ENCODE measurements around the gene RPL18A.

The RPL18A gene

GRCh38 chr19:17866964-17867486 is 7.3 kb downstream of the RPL18A start:
- H3K9me3 ChIP-seq (ENCODE audit: control insufficient read depth, low read length) = no peaks in the 10 kb centered on the region
- no peak for DNase-seq
- no peak overlapping the region for H3K4me3 ChIP-seq (ENCODE audit: insufficient read depth, low read depth, low read length, poor library complexity, severe bottlenecking)
- peaks cover 28% of the 10 kb centered on the region for H3K36me3 ChIP-seq (ENCODE audit: control insufficient read depth, insufficient read depth, low read length)
- no peak overlapping the region for H3K27ac ChIP-seq (ENCODE audit: insufficient read depth, low read length, poor library complexity, severe bottlenecking)
- H3K27me3 ChIP-seq (replicated peaks; ENCODE audit: control insufficient read depth, insufficient read depth, low read length, poor library complexity, severe bottlenecking) = no peaks in the 10 kb centered on the region
- H3K4me1 ChIP-seq (ENCODE audit: control insufficient read depth, insufficient read depth, low read length, poor library complexity, severe bottlenecking) = peaks cover 7% of the 10 kb centered on the region

DNA sequence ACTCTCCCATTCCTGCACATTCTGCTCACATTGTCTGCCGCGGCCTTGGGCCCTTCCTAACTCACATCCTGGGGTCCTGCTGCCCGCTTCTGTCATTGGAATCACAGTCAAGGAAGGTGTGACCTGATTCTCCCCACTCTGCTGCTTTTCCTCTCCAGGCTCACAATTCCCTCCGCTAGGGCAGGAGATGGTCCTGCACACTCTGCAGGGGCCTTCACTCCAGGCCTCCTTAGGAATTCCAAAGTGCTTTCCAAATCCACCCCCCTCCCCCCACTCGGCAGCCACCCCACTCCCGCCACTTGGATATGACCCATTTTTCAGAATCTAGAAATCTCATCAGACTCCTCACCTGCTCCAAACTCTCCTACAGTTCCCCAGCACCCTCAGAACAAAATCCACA is 9.0 kb downstream of the RPL18A start:
- peaks cover 12% of the 10 kb centered on the region for H3K36me3 ChIP-seq (ENCODE audit: control insufficient read depth, insufficient read depth, low read length)
- no peaks in the 10 kb centered on the region for H3K9me3 ChIP-seq (ENCODE audit: control insufficient read depth, low read length)
- H3K4me1 ChIP-seq (ENCODE audit: control insufficient read depth, insufficient read depth, low read length, poor library complexity, severe bottlenecking) = peaks cover 18% of the 10 kb centered on the region
- DNase-seq = no peak
- H3K4me3 ChIP-seq (ENCODE audit: insufficient read depth, low read depth, low read length, poor library complexity, severe bottlenecking) = no peak overlapping the region
- no peaks in the 10 kb centered on the region for H3K27me3 ChIP-seq (replicated peaks; ENCODE audit: control insufficient read depth, insufficient read depth, low read length, poor library complexity, severe bottlenecking)
- no peak overlapping the region for H3K27ac ChIP-seq (ENCODE audit: insufficient read depth, low read length, poor library complexity, severe bottlenecking)

DNA sequence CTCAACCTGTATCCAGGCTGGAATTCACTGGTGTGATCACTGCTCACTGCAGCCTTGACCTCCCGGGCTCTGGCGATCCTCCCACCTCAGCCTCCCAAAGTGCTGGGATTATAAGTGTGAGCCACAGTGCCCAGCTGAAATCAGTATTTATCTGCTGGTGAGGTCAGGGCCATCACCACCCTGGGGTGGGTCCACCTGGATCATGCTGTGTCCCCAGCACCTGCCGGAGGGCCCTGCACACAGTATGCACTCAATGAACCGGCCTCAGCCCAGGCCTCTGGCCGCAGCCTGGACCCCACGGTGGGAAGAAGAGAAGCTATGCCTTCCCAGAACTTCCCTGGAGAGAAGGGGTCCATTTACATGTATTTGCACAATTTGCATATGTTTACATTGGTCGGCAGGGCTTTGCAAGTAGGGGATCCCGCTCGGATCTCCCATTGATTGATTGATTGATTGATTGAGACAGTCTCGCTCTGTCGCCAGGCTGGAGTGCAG is 9.5 kb downstream of the RPL18A start:
- no peaks in the 10 kb centered on the region for H3K27me3 ChIP-seq (replicated peaks; ENCODE audit: control insufficient read depth, insufficient read depth, low read length, poor library complexity, severe bottlenecking)
- H3K4me3 ChIP-seq (ENCODE audit: insufficient read depth, low read depth, low read length, poor library complexity, severe bottlenecking) = no peak overlapping the region

GRCh38 chr19:17871032-17871877 is 11.5 kb downstream of the RPL18A start:
- Histone ChIP-seq H3K36me3 (ENCODE audit: control insufficient read depth, insufficient read depth, low read length) (no peaks in the 10 kb centered on the region), H3K27ac (ENCODE audit: insufficient read depth, low read length, poor library complexity, severe bottlenecking) (no peak overlapping the region), H3K27me3 (replicated peaks; ENCODE audit: control insufficient read depth, insufficient read depth, low read length, poor library complexity, severe bottlenecking) (no peaks in the 10 kb centered on the region), H3K4me3 (ENCODE audit: insufficient read depth, low read depth, low read length, poor library complexity, severe bottlenecking) (peak overlapping the region; percentile 56), H3K9me3 (ENCODE audit: control insufficient read depth, low read length) (no peaks in the 10 kb centered on the region), H3K4me1 (ENCODE audit: control insufficient read depth, insufficient read depth, low read length, poor library complexity, severe bottlenecking) (peaks cover 22% of the 10 kb centered on the region)
- DNase-seq = no peak

More for the DNA sequence above, 9.5 kb downstream of the RPL18A start:
- Histone ChIP-seq H3K27ac (ENCODE audit: insufficient read depth, low read length, poor library complexity, severe bottlenecking) (no peak overlapping the region), H3K9me3 (ENCODE audit: control insufficient read depth, low read length) (no peaks in the 10 kb centered on the region), H3K36me3 (ENCODE audit: control insufficient read depth, insufficient read depth, low read length) (peaks cover 7% of the 10 kb centered on the region), H3K4me1 (ENCODE audit: control insufficient read depth, insufficient read depth, low read length, poor library complexity, severe bottlenecking) (peaks cover 22% of the 10 kb centered on the region)
- DNase-seq = no peak

GRCh38 chr19:17871878-17872250 is 12.2 kb downstream of the RPL18A start, which contains the start of gene SLC5A5:
TSS of gene SLC5A5 (plus strand) at chr19:17871945. CDS start at chr19:17872320, 375 bp downstream.
- Histone ChIP-seq H3K4me1 (ENCODE audit: control insufficient read depth, insufficient read depth, low read length, poor library complexity, severe bottlenecking) (peaks cover 22% of the 10 kb centered on the region), H3K27ac (ENCODE audit: insufficient read depth, low read length, poor library complexity, severe bottlenecking) (peak within 1 kb of the TSS; percentile 53), H3K4me3 (ENCODE audit: insufficient read depth, low read depth, low read length, poor library complexity, severe bottlenecking) (peak within 1 kb of the TSS; percentile 56), H3K36me3 (ENCODE audit: control insufficient read depth, insufficient read depth, low read length) (no peaks in the 10 kb centered on the region), H3K9me3 (ENCODE audit: control insufficient read depth, low read length) (no peaks in the 10 kb centered on the region), H3K27me3 (replicated peaks; ENCODE audit: control insufficient read depth, insufficient read depth, low read length, poor library complexity, severe bottlenecking) (no peaks in the 10 kb centered on the region)
- DNase-seq = no peak

- Histone ChIP-seq H3K27ac (ENCODE audit: insufficient read depth, low read length, poor library complexity, severe bottlenecking) (peak overlapping the region; percentile 53), H3K9me3 (ENCODE audit: control insufficient read depth, low read length) (no peaks in the 10 kb centered on the region), H3K36me3 (ENCODE audit: control insufficient read depth, insufficient read depth, low read length) (no peaks in the 10 kb centered on the region), H3K4me1 (ENCODE audit: control insufficient read depth, insufficient read depth, low read length, poor library complexity, severe bottlenecking) (peaks cover 22% of the 10 kb centered on the region), H3K27me3 (replicated peaks; ENCODE audit: control insufficient read depth, insufficient read depth, low read length, poor library complexity, severe bottlenecking) (no peaks in the 10 kb centered on the region), H3K4me3 (ENCODE audit: insufficient read depth, low read depth, low read length, poor library complexity, severe bottlenecking) (peak overlapping the region; percentile 56)
- DNase-seq = peak in 1 of 3 donors; percentile 18
Measured at GRCh38 chr19:17872251-17873001, 12.7 kb downstream of the RPL18A start.

GRCh38 chr19:17873786-17874757 is 14.4 kb downstream of the RPL18A start:
- Histone ChIP-seq H3K27ac (ENCODE audit: insufficient read depth, low read length, poor library complexity, severe bottlenecking) (no peak overlapping the region), H3K4me3 (ENCODE audit: insufficient read depth, low read depth, low read length, poor library complexity, severe bottlenecking) (peak overlapping the region; percentile 56), H3K4me1 (ENCODE audit: control insufficient read depth, insufficient read depth, low read length, poor library complexity, severe bottlenecking) (peaks cover 22% of the 10 kb centered on the region), H3K9me3 (ENCODE audit: control insufficient read depth, low read length) (no peaks in the 10 kb centered on the region), H3K27me3 (replicated peaks; ENCODE audit: control insufficient read depth, insufficient read depth, low read length, poor library complexity, severe bottlenecking) (no peaks in the 10 kb centered on the region), H3K36me3 (ENCODE audit: control insufficient read depth, insufficient read depth, low read length) (no peaks in the 10 kb centered on the region)
- DNase-seq = peak; percentile 45 to 51 (median 45)

- no peak for DNase-seq
- Histone ChIP-seq H3K27ac (ENCODE audit: insufficient read depth, low read length, poor library complexity, severe bottlenecking) (no peak overlapping the region), H3K4me3 (ENCODE audit: insufficient read depth, low read depth, low read length, poor library complexity, severe bottlenecking) (no peak overlapping the region), H3K27me3 (replicated peaks; ENCODE audit: control insufficient read depth, insufficient read depth, low read length, poor library complexity, severe bottlenecking) (no peaks in the 10 kb centered on the region), H3K36me3 (ENCODE audit: control insufficient read depth, insufficient read depth, low read length) (no peaks in the 10 kb centered on the region), H3K9me3 (ENCODE audit: control insufficient read depth, low read length) (no peaks in the 10 kb centered on the region), H3K4me1 (ENCODE audit: control insufficient read depth, insufficient read depth, low read length, poor library complexity, severe bottlenecking) (peaks cover 22% of the 10 kb centered on the region)
Measured at GRCh38 chr19:17874758-17875135, 15.0 kb downstream of the RPL18A start.

DNA sequence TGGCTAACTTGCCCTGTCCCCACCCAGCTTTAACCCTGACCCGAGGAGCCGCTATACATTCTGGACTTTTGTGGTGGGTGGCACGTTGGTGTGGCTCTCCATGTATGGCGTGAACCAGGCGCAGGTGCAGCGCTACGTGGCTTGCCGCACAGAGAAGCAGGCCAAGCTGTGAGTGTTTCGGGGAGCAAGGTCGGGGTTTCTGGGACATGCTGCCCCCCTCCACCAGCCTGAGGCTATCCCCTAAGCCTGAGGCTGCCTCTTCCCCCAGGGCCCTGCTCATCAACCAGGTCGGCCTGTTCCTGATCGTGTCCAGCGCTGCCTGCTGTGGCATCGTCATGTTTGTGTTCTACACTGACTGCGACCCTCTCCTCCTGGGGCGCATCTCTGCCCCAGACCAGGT is 18.0 kb downstream of the RPL18A start:
- H3K9me3 ChIP-seq (ENCODE audit: control insufficient read depth, low read length) = no peaks in the 10 kb centered on the region
- H3K36me3 ChIP-seq (ENCODE audit: control insufficient read depth, insufficient read depth, low read length) = no peaks in the 10 kb centered on the region
- H3K4me1 ChIP-seq (ENCODE audit: control insufficient read depth, insufficient read depth, low read length, poor library complexity, severe bottlenecking) = peaks cover 10% of the 10 kb centered on the region
- no peak overlapping the region for H3K4me3 ChIP-seq (ENCODE audit: insufficient read depth, low read depth, low read length, poor library complexity, severe bottlenecking)
- no peaks in the 10 kb centered on the region for H3K27me3 ChIP-seq (replicated peaks; ENCODE audit: control insufficient read depth, insufficient read depth, low read length, poor library complexity, severe bottlenecking)
- DNase-seq = no peak
- no peak overlapping the region for H3K27ac ChIP-seq (ENCODE audit: insufficient read depth, low read length, poor library complexity, severe bottlenecking)
